HT1080 (cell line): ENCODE results near the gene KMT2C. TPM values are rescaled to one million over a fixed set of nuclear protein-coding genes. Genes with fewer than 3 reads are reported as not detected.

Source experiments
- DNase-seq: peaks from one replicate; pipeline ENCODE4 v3.0.0-alpha.2; 2015; ENCODE audit warnings: low read depth
- total RNA-seq: library from RNA; depleted of rRNA; stranded (reverse); fragments of >200 nt; shearing (Covaris generic); gene quantifications from 2 replicates; pipeline ENCODE4 v1.2.3, GENCODE V29; 2014

KMT2C gene
- total RNA-seq, 1 experiment from 2014 or later = 11.3 TPM

- DNase-seq = peak; percentile 36
Measured at GRCh38 chr7:152145853-152146466, 289.8 kb downstream of the KMT2C start.

- no peak for DNase-seq
Measured at GRCh38 chr7:152144557-152145245, 291.1 kb downstream of the KMT2C start.

- DNase-seq = no peak
Measured at GRCh38 chr7:152142976-152143595, 292.7 kb downstream of the KMT2C start.

GRCh38 chr7:152140560-152140959, 295.2 kb downstream of the KMT2C start:
- DNase-seq = no peak

- no peak for DNase-seq
Measured at GRCh38 chr7:152140067-152140466, 295.7 kb downstream of the KMT2C start.

- no peak for DNase-seq
Measured at GRCh38 chr7:152137476-152138025, 298.3 kb downstream of the KMT2C start.

- DNase-seq = no peak
Measured at GRCh38 chr7:152136686-152137085, 299.1 kb downstream of the KMT2C start.

GRCh38 chr7:152133804-152134203, 302.0 kb downstream of the KMT2C start:
- DNase-seq = no peak

- DNase-seq = no peak
Measured at GRCh38 chr7:152132812-152133211, 303.0 kb downstream of the KMT2C start.

GRCh38 chr7:152131981-152132494, 303.8 kb downstream of the KMT2C start:
- DNase-seq = no peak

- no peak for DNase-seq
Measured at GRCh38 chr7:152130658-152131590, 304.9 kb downstream of the KMT2C start.

GRCh38 chr7:152129682-152130081, 306.1 kb downstream of the KMT2C start:
- DNase-seq = no peak

- no peak for DNase-seq
Measured at GRCh38 chr7:152128741-152129461, 306.9 kb downstream of the KMT2C start.

GRCh38 chr7:152128252-152128651, 307.6 kb downstream of the KMT2C start:
- DNase-seq = no peak

GRCh38 chr7:152127229-152127628, 308.6 kb downstream of the KMT2C start:
- no peak for DNase-seq

GRCh38 chr7:152126741-152127140, 309.1 kb downstream of the KMT2C start:
- DNase-seq = no peak

- DNase-seq = no peak
Measured at GRCh38 chr7:152122540-152122939, 313.3 kb downstream of the KMT2C start.

- no peak for DNase-seq
Measured at GRCh38 chr7:152121432-152121831, 314.4 kb downstream of the KMT2C start.

- no peak for DNase-seq
Measured at GRCh38 chr7:152120776-152121175, 315.0 kb downstream of the KMT2C start.

- DNase-seq = peak; percentile 15
Measured at GRCh38 chr7:152120210-152120609, 315.6 kb downstream of the KMT2C start.
